Kidney tubule cell (primary cell): ENCODE data around the gene ZNF726.
"Not testable (repeated sequence)": the region's sequence is repeated elsewhere in the genome, so short reads cannot be mapped to it uniquely, and the experiment has no call there.

Experiments
- DNase-seq: peaks from one replicate; pipeline ENCODE4 v3.0.0-alpha.2; 2018; ENCODE audit warnings: low spot score

The ZNF726 gene

DNA sequence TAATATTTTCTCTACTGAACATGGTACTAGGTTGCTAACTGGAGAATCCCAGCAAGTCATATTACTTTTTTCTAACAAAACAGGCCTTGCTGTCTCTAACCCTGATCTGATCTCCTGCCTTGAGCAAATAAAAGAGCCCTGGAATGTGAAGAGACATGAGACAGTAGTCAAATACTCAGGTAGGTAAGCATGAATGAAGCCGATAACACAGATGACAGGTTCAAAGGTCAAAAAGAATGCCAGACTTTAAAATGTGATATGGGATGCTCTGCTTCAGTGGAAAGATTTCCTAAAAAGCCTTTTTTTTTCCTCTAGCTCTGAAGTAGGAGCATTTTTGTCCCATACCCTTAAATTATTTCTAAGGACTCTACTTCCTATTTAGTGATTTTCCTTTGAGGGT lies 28.7 kb downstream of the ZNF726 start:
- DNase-seq: no peak

DNA sequence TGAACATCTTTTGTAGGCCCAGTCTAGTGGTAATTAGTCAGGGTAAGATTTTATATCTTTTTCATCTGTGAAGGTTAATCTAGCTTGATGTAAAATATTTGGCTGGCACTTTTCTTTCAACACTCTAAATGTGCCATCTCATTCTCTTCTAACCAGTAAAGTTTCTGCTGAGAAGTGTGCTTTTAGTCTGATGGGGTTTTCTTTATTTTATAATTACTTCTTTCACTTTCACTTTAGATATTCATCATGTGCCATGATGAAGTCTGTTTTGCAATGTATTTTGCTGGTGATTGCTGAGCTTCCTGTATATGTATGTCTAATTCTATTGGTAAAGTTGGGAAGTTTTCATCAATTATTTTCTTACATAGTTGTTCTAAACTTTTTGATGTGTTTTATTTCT lies 31.9 kb downstream of the ZNF726 start:
- no peak for DNase-seq

DNA sequence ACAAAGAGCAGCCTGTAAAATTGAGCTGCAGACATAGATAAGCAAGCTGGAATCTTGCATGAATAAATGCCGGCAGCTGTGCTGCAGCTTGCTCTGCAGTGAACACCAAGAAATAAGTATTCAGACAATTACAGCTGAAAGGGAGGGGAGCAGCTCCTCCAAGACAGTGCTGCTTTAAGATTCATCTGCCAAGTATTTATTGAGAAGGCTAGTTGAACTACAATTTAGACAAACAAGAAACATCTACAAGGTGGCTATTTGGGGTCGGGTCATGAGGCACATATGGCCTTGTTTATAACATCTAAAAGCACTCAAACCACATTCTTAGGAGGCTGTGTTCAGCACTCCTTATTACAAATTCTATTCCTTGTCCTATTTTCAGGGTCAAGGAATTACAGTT lies 34.9 kb downstream of the ZNF726 start:
- DNase-seq: no peak

DNA sequence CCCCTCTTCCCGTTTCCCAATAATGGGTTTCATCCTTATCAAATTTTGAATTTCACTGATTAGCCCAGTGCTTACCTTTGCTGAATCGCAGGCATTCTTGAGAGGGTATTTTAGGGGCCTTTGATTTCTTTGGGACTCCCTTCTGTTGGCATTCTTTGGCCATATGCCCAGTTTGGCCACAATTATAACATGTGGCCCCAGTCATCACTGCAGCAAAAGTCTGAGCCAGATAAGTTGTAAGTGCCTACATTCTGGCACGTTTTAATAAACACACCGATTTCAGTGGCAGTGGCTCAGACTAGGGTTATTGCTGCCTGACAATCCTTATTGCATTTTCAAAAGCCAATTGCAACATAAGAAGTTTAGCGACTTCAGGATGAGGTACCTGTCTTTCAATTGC lies 41.4 kb downstream of the ZNF726 start:
- DNase-seq: no peak

DNA sequence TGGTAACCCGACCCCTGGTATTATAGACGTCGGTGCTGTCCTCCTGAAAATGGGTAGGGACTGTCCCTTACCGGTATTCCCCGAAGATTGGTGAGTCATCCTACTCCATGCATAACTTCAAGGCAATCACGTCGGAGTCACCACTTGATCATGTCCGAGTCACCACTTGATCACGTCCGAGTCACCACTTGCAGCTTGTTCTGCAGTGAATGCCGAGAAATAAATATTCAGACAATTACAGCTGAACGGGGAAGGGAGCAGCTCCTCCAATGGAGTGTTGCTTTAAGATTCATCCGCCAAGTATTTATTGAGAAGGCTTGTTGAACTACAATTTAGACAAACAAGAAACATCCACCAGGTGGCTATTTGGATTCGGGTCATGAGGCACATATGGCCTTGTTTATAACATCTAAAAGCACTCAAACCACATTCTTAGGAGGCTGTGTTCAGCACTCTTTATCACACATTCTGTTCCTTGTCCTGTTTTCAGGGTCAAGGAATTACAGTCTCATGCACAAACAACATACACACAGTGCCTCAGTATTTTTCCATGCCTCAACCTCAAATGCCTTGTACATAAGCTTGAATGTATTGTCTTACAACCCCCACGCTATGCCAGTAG lies 43.1 kb downstream of the ZNF726 start:
- peak; percentile 96 for DNase-seq

DNA sequence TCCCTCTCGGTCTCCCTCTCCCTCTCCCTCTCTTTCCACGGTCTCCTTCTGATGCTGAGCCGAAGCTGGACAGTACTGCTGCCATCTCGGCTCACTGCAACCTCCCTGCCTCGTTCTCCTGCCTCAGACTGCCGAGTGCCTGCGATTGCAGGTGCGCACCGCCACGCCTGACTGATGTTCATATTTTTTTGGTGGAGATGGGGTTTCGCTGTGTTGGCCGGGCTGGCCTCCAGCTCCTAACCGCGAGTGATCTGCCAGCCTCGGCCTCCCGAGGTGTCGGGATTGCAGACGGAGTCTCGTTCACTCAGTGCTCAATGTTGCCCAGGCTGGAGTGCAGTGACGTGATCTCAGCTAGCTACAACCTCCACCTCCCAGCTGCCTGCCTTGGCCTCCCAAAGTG lies 48.7 kb downstream of the ZNF726 start:
- not testable (repeated sequence) for DNase-seq

DNA sequence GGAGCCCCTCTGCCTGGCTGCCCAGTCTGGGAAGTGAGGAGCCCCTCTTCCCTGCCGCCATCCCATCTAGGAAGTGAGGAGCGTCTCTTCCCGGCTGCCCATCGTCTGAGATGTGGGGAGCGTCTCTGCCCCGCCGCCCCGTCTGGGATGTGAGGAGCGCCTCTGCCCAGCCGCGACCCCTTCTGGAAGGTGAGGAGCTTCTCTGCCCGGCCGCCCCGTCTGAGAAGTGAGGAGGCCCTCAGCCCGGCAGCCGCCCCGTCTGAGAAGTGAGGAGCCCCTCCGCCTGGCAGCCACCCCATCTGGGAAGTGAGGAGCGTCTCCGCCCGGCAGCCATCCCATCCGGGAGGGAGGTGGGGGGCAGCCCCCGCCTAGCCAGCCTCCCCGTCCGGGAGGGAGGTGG lies 49.2 kb downstream of the ZNF726 start:
- not testable (repeated sequence) for DNase-seq

DNA sequence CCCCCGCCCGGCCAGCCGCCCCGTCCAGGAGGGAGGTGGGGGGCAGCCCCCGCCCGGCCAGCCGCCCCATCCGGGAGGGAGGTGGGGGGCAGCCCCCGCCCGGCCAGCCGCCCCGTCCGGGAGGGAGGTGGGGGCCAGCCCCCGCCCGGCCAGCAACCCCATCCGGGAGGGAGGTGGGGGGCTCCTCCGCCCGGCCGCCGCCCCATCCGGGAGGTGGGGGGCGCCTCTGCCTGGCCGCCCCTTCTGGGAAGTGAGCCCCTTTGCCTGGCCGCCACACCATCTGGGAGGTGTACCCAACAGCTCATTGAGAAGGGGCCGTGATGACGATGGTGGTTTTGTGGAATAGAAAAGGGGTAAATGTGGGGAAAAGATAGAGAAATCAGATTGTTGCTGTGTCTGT lies 49.6 kb downstream of the ZNF726 start:
- not testable (repeated sequence) for DNase-seq

DNA sequence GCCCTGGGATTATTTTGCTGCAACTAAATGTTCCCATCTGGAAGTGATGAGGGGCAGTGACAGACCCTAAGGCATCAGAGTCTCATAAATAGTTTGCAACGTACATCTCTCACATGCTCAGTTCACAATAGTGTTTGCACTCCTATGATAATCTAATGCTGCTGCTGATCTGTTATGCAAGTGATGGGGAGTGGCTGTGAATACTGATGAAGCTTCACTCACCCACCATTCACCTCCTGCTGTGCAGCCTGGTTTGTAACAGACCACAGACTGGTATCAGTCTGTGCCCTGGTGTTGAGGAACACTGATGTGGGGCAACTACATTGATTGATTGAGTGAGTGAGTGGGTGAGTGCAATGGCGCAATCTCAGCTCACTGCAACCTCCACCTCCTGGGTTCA lies 54.9 kb downstream of the ZNF726 start:
- DNase-seq: no peak

DNA sequence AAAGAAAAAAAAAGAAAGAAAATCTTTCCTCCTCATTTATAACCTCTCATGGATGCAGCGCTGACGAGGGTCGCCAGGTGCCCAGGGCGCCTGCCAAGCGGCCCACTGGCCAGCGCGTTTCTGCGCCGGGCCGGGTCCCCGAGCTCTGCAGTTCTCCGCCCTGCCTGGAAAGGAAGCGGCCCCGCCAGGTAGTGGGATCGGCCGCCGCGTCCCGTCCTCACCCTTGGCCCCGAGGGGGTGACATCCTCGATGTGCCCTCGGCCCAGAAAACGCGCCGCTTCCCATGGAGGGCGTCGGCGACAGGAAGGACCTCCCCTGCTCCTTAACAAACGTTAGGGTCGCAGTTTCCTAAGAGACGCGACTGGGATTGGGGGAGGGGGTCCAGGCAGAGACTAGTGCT lies 56.9 kb downstream of the ZNF726 start:
- DNase-seq: no peak

DNA sequence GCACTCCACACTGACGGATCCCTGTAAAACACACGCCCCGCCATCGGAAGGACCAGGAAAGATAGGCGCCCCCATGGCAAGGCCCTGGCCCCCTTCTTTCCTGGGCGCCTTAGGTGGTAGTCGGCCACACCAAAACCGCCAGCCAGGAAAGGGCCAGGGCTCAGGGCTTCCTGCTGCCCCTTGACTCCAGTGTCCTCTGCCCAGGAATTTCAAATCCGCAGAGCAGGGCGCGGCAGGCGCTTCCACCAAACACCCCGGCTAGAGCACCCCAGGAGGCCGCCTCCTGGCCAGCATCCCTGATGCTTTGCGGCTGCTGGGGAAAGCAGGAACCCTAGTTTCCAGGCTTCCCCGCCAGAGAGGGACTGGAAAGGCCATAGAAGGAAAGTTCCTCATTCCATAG lies 57.5 kb downstream of the ZNF726 start:
- no peak for DNase-seq

DNA sequence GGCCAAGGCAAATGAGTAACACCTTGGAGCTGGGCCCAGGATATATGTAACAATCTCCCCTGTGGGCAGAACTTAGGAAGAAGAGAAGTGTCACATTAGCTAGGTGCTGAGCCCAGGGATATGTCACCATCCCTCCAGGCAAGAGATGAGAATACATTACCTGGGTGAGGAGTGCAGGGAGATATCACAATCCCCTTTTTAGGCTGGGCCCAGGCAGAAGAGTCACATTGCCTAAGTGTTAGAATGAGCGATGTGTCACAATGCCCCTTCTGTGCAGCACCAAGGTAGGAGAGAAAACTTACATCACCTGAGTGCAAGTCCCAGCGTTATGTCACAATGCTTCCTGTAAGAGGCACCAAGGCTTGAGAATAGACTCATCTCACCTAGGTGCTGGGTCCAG lies 60.3 kb downstream of the ZNF726 start:
- no peak for DNase-seq

DNA sequence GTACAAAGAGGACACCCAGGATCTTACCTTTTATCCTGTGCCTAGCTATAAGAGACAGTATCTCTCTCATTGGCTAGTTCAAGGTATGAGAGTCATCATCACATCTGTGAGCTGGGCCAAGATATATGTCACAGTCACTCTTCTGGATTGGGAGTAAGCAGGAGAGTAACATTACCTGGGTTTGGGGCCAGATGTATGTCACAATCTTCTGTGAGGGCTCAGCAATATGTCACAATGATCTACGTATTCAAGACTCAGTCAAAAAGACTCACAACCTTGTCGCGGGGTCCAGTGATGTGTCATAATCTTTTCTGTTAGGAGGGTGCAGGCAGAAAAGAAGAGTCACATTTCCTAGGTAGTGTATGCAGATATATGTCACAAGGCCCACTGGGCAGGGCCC lies 61.9 kb downstream of the ZNF726 start:
- not testable (repeated sequence) for DNase-seq

DNA sequence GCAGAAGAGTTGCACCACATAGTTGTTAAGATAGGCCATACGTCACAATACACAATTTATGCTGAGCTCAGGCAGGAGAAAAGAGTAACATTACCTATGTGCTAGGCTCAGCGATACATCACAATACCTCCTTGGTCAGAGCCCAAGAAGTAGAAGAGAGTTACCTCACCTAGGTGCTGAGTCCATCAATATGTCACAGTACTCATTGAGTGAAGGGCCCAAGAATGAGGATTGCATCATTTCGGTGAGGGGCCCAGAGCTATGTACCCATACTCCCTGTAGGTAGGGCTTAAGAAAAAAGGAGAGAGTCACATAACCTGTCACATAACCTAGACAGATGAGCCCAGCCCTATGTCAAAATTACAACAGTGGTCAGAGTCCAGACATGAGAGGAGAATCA lies 62.6 kb downstream of the ZNF726 start:
- not testable (repeated sequence) for DNase-seq

DNA sequence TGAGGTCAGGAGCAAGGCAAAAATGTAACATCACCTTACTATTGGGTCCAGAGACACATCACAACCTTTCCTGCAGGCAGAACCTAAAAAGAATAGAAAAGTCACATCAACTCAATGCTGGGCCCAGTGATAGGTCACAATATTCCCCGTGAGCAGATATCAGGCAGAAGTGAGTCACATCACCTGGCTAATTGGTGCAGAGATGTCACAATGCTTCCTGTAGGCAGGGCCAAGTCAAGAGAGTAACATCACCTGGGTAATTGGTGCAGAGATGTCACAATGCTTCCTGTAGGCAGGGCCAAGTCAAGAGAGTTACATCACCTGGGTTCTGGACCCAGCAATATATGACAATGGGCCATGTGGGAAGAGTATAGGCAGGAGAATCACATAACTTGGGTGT lies 63.4 kb downstream of the ZNF726 start:
- DNase-seq: no peak

DNA sequence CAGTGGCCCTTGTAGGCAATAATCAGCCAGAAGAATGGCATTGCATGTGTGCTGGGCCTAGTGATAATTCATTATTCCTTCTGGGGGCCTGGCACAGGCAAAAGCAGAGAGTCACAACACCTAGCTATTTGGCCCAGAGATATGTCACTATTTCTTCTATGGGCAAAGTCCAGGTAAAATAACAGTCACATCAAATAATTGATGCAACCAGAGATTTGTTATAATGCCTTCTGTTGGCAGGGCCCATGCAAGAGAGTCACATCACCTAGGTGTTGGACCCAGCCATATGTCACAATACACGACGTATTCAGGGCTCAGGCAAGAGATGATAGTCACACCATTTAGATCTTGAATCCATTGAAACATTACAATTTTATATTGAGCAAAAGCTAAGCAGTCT lies 66.1 kb downstream of the ZNF726 start:
- no peak for DNase-seq

DNA sequence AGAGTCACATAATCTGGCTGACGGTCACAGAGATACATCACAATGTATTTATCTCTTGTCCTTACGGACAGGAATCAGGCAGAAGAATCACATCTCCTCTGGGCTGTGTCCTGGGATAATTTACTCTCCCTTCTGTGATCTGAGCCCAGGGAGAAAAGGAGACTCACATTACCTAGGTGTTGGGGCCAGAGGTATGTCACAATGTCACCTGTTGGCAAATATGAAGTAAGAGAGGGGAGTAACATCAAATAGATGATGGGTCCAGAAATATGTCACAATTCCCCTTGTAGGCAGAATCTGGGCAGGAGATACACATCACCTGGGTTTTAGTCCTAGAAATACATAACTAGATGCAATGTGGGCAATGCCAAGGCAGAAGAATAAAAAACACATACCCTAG lies 67.2 kb downstream of the ZNF726 start:
- DNase-seq: no peak

DNA sequence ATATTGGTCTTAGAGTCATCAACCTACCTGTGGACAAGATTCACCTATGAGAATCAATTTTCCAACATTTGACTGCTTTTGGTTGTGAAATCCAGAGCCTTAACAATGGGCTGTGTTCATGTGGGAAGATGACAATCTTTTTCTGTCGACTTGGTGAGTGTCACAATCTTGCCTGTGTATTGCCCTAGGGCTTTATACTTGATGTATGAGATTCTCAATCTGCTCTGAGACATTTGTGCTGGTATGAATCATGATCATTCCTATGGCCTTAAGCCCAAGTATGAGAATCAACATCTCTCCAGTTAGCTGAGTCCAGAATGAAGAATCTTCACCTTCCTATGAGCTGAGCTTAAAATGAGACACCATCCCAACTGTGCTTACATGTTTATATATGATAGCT lies 68.7 kb downstream of the ZNF726 start:
- no peak for DNase-seq
